Tibial artery (tissue), 4 donors: ENCODE results near the gene ADAM12.

Experiments used
- DNase-seq, 2 donors: peaks; one replicate each; pipeline ENCODE4 v3.0.0-alpha.2; 2019
- H3K27ac ChIP-seq, 2 donors: fragments of 200-600 bp; sonication (generic) in 1 of 2; 1 replicate in 1 of 2; 2 replicates in 1 of 2; pipeline ENCODE4 v1.5.1; 2018 to 2019; ENCODE audit warnings: mild to moderate bottlenecking in 1 of 2
- H3K27me3 ChIP-seq, 2 donors: fragments of 200-600 bp; sonication (generic) in 1 of 2; one replicate each; pipeline versions ENCODE4 v1.5.1 to v1.6.0; 2016 to 2019
- H3K36me3 ChIP-seq, 3 donors: fragments of 200-600 bp; sonication (generic) in 2 of 3; one replicate each; pipeline ENCODE4 v1.5.1; 2016 to 2019; ENCODE audit warnings: mild to moderate bottlenecking in 2 of 3
- H3K4me1 ChIP-seq, 4 donors: fragments of 200-600 bp; sonication (generic) in 2 of 4; 1 replicate in 3 of 4; 2 replicates in 1 of 4; pipeline ENCODE4 v1.5.1; 2016 to 2019
- H3K4me3 ChIP-seq, 2 donors: fragments of 200-600 bp; sonication (generic) in 1 of 2; 1 replicate in 1 of 2; 2 replicates in 1 of 2; pipeline ENCODE4 v1.5.1; 2018 to 2019; ENCODE audit warnings: mild to moderate bottlenecking in 2 of 2
- H3K9me3 ChIP-seq, 3 donors: fragments of 200-600 bp; sonication (generic) in 1 of 3; one replicate each; pipeline ENCODE4 v1.5.1; 2016 to 2019
- CTCF ChIP-seq, 2 experiments: fragments of 200-600 bp in 1 of 2; fragments of 450-650 bp in 1 of 2; IDR thresholded peaks; one replicate each; pipeline ENCODE4 v1.5.1; 2017 to 2019; ENCODE audit warnings: antibody characterized with exemption in 2 of 2, mild to moderate bottlenecking in 1 of 2, moderate library complexity in 1 of 2
- intact Hi-C: fragments of 100-400 bp; cut with DNase I; formaldehyde crosslinking; loops from one replicate; pipeline ENCODE4 v1.15.0; 2023; ENCODE audit warnings: low total_unique reads

ADAM12 gene

DNA sequence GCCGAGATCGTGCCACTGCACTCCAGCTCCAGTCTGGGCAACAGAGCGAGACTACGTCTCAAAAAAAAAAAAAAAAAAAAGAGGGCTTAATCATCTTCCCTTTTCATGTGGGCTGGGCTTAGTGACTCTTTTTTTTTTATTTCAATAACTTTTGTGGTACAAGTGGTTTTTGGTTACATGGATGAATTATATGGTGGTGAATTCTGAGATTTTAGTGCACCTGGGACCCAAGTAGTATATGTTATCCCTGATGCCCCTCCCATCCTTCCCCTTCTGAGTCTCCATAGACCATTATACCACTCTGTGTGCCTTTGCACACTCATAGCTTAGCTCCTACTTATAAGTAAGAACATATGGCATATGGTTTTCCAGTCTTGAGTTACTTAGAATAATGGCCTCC, 4.8 kb upstream of the ADAM12 start:
- no peak for TF ChIP-seq CTCF (IDR thresholded peaks at IDR 0.05)
- Histone ChIP-seq H3K4me1 (peaks cover 0 to 15% (median 6%) of the 10 kb centered on the region in 4 donors), H3K9me3 (no peaks in the 10 kb centered on the region), H3K4me3 (no peak overlapping the region), H3K36me3 (no peaks in the 10 kb centered on the region), H3K27ac (no peak overlapping the region), H3K27me3 (no peaks in the 10 kb centered on the region)
- no peak for DNase-seq
- intact Hi-C loops = no loop called here

DNA sequence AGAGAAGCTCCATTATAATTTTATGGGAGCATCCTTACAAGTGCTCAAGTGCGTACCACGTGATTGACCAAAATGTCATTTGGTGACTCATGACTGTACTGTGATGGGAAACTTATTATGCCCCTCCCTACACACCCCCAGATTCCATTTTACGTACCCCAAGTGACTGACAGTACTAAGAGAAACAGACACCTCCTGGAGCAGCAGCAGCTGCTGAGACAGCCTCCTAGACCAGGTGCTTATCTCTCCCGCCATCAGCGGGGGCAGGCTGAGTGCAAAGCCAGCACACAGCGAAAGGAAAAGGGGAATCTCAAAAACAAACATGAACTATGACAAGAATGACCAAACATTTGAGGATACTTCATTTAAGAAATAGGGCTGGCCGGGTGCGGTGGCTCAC, 4.2 kb upstream of the ADAM12 start:
- no peak overlapping the region for H3K27ac ChIP-seq
- DNase-seq = no peak
- no peak for TF ChIP-seq CTCF (IDR thresholded peaks at IDR 0.05)
- H3K4me3 ChIP-seq = no peak overlapping the region
- intact Hi-C loops = no loop called here
- no peaks in the 10 kb centered on the region for H3K9me3 ChIP-seq
- no peaks in the 10 kb centered on the region for H3K27me3 ChIP-seq
- no peaks in the 10 kb centered on the region for H3K36me3 ChIP-seq
- H3K4me1 ChIP-seq = peaks cover 0 to 21% (median 10%) of the 10 kb centered on the region in 4 donors

DNA sequence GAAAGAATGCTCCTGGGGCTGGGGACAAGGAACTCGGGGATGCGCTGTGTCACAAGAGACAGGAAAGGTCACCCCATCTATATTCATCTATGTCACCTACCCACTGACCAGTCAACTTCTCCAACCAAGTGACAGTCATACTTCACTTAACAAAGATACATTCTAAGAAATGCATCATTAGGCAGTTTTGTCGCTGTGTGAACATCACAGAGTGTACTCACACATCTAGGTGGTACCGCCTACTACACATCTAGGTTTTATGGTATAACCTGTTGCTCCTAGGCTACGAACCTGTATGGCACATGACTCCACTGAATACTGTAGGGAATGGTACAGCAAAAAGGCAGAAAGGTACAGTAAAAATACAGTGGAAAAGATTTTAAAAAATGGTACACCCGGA, 3.8 kb upstream of the ADAM12 start:
- Histone ChIP-seq H3K4me3 (no peak overlapping the region), H3K4me1 (peaks cover 0 to 25% (median 14%) of the 10 kb centered on the region in 4 donors), H3K27ac (no peak overlapping the region), H3K36me3 (no peaks in the 10 kb centered on the region), H3K9me3 (no peaks in the 10 kb centered on the region), H3K27me3 (no peaks in the 10 kb centered on the region)
- no peak for DNase-seq
- no peak for TF ChIP-seq CTCF (IDR thresholded peaks at IDR 0.05)
- intact Hi-C loops = no loop called here

- H3K27me3 ChIP-seq = no peaks in the 10 kb centered on the region
- no peaks in the 10 kb centered on the region for H3K36me3 ChIP-seq
- no peak for TF ChIP-seq CTCF (IDR thresholded peaks at IDR 0.05)
- H3K4me3 ChIP-seq = no peak overlapping the region
- peaks cover 0 to 28% (median 14%) of the 10 kb centered on the region in 4 donors for H3K4me1 ChIP-seq
- no peaks in the 10 kb centered on the region for H3K9me3 ChIP-seq
- intact Hi-C loops = no loop called here
- no peak for DNase-seq
- H3K27ac ChIP-seq = peak overlapping the region in 1 of 2 donors; percentile 7
Measured at GRCh38 chr10:126391192-126391885, 3.1 kb upstream of the ADAM12 start.

- DNase-seq = no peak
- no peak overlapping the region for H3K4me3 ChIP-seq
- H3K36me3 ChIP-seq = no peaks in the 10 kb centered on the region
- peaks cover 0 to 28% (median 14%) of the 10 kb centered on the region in 4 donors for H3K4me1 ChIP-seq
- H3K9me3 ChIP-seq = no peaks in the 10 kb centered on the region
- TF ChIP-seq CTCF (IDR thresholded peaks at IDR 0.05) = no peak
- intact Hi-C loops = no loop called here
- H3K27me3 ChIP-seq = no peaks in the 10 kb centered on the region
- H3K27ac ChIP-seq = no peak overlapping the region
Measured at GRCh38 chr10:126390324-126390723, 2.0 kb upstream of the ADAM12 start.
